OCI-LY1 (cell line): ENCODE measurements around the gene FAM20C.

Experiments used
- EZH2 ChIP-seq: fragments of 200-600 bp; sonication (generic), shearing (Covaris generic); IDR thresholded peaks from 2 replicates; pipeline ENCODE4 v1.8.0; 2017; ENCODE audit warnings: borderline replicate concordance, mixed run types, mild to moderate bottlenecking, antibody characterized with exemption, low read length, moderate library complexity, mixed read lengths
- TF ChIP-seq, protein P1 (sequence below): fragments of 200-600 bp; sonication (generic), shearing (Covaris generic); IDR thresholded peaks from 2 replicates; pipeline ENCODE4 v1.5.1; 2017; ENCODE audit warnings: mild to moderate bottlenecking, antibody characterized with exemption, low read length, moderate library complexity, mixed read lengths

DNA sequence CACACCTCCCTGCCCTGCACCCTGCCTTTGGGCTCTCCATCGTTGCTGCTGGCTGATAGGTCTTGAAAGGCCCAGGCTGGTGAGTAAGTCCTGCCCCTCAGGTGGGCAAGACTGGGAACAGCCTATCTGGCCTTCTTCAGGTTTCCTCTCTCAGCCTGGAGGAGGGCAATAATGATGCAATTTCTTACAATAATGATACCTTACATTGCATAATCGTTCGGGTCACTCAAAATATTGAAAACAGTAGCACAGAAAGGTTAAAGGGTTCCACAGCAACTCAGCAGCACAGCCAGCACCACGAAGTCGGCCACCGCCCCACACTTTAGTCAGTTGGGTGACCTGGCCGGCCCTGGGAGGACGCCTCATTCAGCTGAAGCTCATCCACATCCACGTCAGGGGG is 16.0 kb upstream of the FAM20C start:
- TF ChIP-seq EZH2, result no peak
- TF ChIP-seq, protein P1, sequence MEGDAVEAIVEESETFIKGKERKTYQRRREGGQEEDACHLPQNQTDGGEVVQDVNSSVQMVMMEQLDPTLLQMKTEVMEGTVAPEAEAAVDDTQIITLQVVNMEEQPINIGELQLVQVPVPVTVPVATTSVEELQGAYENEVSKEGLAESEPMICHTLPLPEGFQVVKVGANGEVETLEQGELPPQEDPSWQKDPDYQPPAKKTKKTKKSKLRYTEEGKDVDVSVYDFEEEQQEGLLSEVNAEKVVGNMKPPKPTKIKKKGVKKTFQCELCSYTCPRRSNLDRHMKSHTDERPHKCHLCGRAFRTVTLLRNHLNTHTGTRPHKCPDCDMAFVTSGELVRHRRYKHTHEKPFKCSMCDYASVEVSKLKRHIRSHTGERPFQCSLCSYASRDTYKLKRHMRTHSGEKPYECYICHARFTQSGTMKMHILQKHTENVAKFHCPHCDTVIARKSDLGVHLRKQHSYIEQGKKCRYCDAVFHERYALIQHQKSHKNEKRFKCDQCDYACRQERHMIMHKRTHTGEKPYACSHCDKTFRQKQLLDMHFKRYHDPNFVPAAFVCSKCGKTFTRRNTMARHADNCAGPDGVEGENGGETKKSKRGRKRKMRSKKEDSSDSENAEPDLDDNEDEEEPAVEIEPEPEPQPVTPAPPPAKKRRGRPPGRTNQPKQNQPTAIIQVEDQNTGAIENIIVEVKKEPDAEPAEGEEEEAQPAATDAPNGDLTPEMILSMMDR, result no peak
